Stimulated activated naive CD8-positive, alpha-beta T cell treated with anti-CD3 and anti-CD28 coated beads, Interleukin-15, Interleukin-2, amounts not matched to agents 100 U/mL and 50 U/mL, for 24 hours (primary cell): ENCODE data around the gene MAPK9.
A peak's percentile ranks its signal among the peaks of the same experiment; 100 is the strongest.

Source experiments
- ATAC-seq: fragments of 150-1000 bp; cut with Tn5 transposase; one replicate; pipeline ENCODE4 v1.10.0; 2021
- DNase-seq: peaks from one replicate; pipeline ENCODE4 v3.0.0; 2021

Gene MAPK9

GRCh38 chr5:180294913-180295555 is 3.2 kb upstream of the MAPK9 start:
- ATAC-seq, result no peak

GRCh38 chr5:180294411-180294810 is 2.5 kb upstream of the MAPK9 start:
- ATAC-seq (no peak), DNase-seq (no peak)

More at GRCh38 chr5:180294913-180295555, 3.2 kb upstream of the MAPK9 start:
- no peak for DNase-seq

DNA sequence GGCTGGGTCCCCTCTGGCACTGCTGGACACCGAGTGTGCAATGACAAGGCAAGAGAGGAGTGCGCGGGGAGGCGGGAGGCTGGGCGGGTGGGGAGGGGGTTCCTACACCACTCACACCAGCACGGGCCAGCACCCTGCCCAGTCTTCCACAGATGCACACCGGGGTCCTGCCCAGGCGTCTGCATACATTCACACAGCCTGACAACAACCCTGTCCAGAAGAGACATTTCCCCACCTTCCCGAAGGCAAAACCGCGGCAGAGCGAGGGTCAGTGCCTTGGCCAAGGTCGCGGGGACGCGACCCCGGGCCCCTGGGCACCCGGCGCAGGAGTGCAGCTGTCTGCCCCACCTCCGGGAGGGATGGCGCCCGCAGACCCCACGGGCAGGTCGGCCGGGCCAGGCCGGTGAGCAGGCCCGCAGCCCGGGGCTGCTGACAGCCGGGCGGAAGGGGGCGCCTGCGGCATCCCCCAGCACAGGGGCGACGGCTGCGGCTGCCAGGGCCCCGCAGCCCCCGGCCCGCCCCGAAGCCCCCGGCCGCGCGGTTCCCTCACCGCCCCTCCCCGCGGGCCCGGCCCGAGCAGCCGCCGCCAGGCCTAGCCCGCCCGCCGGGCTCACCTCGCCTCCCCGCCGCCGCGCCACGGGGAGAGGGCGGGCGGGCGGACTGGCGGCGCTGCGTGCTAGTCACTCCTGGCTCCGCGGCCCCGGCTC is 496 bp downstream of the MAPK9 start:
- DNase-seq, result peak; percentile 37
- peak; percentile 17 for ATAC-seq

- DNase-seq, result no peak
- no peak for ATAC-seq
Observed at GRCh38 chr5:180290568-180291233, 1.2 kb downstream of the MAPK9 start.

- DNase-seq (no peak), ATAC-seq (no peak)
Observed at GRCh38 chr5:180289966-180290365, 1.9 kb downstream of the MAPK9 start.

DNA sequence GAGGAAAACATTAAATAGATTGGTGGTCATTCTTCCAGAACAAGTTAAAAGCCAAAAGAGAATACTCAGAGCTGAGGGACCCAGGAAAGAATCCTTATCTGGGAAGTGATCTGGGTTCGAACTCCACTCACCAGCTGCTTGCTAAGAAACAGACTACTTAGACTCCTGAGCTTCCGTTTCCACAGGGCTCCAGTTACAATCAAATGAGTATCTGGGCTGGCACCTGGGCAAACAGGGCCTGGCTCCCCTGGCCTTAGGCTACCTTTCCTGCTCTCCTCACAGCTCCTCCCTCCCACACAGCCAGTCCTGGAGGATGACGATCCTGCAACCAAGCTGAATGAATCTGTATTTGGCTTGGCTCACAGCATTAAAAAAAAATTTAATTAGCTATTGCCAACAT is 2.5 kb downstream of the MAPK9 start:
- DNase-seq, result no peak

DNA sequence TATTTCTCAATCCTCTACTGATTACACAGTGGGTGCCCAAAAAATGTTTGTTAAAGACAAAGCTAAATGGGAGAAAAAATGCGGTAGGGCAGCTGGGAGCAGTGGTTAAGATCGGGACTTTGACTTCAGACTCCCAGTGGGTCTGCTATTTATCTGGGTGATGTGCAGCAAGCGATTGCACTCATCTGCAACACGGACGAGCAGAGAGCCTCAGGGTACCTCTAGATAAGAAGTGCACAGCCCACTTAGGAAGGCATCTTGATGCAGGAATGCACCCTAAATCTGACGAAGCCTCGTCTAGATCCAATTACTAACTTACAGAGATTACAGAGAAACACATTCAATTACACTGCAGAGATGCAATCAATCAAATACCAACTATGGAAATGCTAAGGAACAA is 4.0 kb downstream of the MAPK9 start:
- DNase-seq, result no peak
- ATAC-seq, result no peak

More for the DNA sequence above, 2.5 kb downstream of the MAPK9 start:
- ATAC-seq, result no peak

GRCh38 chr5:180287404-180287803 is 4.5 kb downstream of the MAPK9 start:
- DNase-seq, result no peak
- ATAC-seq, result no peak

- DNase-seq (no peak), ATAC-seq (no peak)
Observed at GRCh38 chr5:180284149-180284548, 7.7 kb downstream of the MAPK9 start.

- DNase-seq (no peak), ATAC-seq (no peak)
Observed at GRCh38 chr5:180283026-180283615, 8.8 kb downstream of the MAPK9 start.

DNA sequence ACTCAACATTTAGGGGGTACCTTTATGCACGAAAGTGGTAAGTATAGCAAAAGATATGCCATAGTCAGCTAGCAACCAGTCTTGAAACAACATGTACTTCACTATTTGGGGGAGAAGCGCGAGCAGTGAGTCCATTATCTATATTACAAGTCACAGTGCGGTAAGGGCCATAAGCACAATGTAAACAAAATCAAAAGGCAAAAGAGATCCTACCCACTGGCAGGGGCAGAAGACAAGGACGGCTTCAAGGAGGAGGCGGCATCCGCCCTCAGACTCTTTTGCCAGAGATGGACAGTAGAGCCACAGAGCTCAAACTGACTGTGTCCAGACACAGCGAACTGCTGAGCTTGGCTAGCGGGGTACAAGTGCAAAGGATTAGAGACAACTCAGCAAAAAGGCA is 9.6 kb downstream of the MAPK9 start:
- ATAC-seq (no peak), DNase-seq (no peak)

GRCh38 chr5:180281706-180282105 is 10.2 kb downstream of the MAPK9 start:
- DNase-seq (no peak), ATAC-seq (no peak)

DNA sequence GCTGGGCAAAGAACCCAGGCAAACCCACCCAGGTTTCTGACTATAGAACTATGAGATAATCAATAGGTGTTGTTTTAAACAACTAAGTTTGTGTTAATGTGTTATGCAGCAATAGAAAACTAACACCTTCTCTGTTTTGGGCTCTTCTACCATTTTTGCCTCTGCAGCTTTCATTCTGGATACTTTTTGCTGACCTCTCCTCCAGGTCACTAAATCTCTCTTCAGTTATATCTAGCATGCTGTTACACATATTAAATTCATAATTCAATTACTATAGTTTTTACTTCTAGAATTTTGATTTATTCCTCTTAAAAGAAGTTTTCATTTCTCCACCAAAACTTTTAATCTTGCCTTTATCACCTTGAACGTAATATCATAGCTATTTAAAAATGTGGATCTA is 17.2 kb downstream of the MAPK9 start:
- no peak for ATAC-seq
- no peak for DNase-seq

- DNase-seq (no peak), ATAC-seq (no peak)
Observed at GRCh38 chr5:180271221-180271620, 20.7 kb downstream of the MAPK9 start.

GRCh38 chr5:180259260-180259611 is 32.6 kb downstream of the MAPK9 start:
- ATAC-seq, result no peak

DNA sequence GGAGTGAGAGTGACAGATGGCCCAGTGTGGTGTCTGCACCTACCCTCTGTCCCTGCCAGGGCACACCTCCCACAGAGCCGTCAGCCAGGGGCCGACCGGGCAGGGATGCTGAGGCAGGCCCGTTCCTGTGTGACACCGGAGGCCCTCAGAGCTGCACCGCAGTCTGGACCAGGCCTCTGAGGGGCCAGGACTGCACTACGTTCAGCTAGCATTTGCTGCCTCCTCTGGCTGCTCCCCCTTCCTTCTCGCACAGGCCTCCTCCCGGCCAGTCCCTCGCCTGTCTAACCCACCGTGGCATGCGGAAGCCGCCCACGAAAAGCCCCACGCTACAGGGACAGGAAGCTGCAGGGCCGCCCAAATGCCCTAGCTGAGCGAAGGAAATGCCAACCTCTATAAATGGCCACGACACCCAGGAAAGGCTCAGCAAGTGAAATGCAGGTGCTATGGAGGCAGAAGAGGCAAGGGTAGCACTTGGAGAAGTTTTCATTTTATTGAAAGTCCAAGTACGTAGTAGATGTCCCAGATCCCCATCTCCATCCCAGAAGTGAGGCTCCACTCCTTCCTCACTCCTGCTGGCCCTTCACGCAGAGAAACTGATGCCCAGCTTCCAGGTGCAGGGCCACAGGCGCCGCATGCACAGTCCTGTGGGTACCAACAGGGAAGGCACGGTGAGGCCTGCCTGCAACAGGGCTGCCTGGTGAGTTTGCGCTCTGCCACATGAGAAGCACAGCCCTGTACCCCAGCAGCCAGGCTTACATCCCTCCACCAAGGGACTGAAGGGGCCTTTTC is 38.7 kb downstream of the MAPK9 start:
- ATAC-seq (no peak), DNase-seq (no peak)

More at GRCh38 chr5:180259260-180259611, 32.6 kb downstream of the MAPK9 start:
- DNase-seq, result no peak

- DNase-seq, result no peak
- no peak for ATAC-seq
Observed at GRCh38 chr5:180251887-180252286, 40.0 kb downstream of the MAPK9 start.

DNA sequence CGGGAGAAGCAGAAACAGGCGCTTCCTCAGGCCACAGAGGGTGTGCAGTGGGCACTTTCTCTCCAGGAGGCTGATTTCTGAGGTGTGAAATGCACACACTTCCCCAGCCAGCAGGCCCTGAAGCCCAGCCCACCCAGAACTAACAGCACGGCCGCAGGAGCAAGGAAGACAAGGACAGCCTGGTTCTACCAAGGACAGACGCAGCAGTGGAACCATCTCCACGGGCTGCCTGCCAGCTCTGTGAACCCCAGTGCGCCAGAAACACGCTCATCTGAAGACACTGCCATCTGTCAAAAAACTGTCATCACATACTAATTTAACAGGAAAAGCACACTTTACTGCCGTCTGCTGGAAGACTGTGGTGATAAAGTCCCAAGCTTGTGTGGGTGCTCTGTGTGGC is 40.7 kb downstream of the MAPK9 start:
- ATAC-seq (no peak), DNase-seq (no peak)

GRCh38 chr5:180250329-180250728 is 41.6 kb downstream of the MAPK9 start:
- DNase-seq (no peak), ATAC-seq (no peak)

DNA sequence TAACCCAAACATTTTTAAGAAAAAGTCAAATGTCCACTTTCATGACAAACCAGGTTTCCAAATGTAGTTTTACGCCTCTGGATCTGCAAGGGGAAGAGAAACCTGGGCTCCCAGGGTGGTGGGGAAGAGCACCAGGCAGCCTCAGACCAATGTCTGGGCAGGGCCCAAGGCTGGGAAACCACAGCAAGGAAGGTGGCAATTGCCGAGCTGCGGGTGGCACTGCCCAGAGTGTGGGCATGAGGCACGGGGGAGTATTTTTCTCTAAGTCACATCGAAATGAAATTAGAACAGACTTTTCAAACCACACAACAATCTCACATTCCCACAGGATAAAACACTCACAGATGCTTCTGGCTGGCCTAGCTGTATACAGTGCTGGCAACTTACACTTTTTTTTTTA is 50.3 kb downstream of the MAPK9 start:
- no peak for ATAC-seq
- no peak for DNase-seq

- ATAC-seq (no peak), DNase-seq (no peak)
Observed at GRCh38 chr5:180238631-180239030, 53.3 kb downstream of the MAPK9 start.

GRCh38 chr5:180235846-180236245 is 56.0 kb downstream of the MAPK9 start:
- DNase-seq, result no peak
- ATAC-seq, result no peak
